ENCODE data around the gene TGM5. TPM values are rescaled to one million over a fixed set of nuclear protein-coding genes. Genes with fewer than 3 reads are reported as not detected.

Gene TGM5
- total and polyA plus RNA-seq, 9 donors = 0.05 to 0.13 (median 0.10) TPM; not detected in 2

- Histone ChIP-seq H3K27me3 (ENCODE audit: control insufficient read depth, insufficient read depth, low read length) (peaks cover 4% of the 10 kb centered on the region), H3K4me3 (ENCODE audit: low read length) (no peak overlapping the region), H3K4me1 (ENCODE audit: control insufficient read depth, insufficient read depth, low read length) (no peaks in the 10 kb centered on the region), H3K9me3 (replicated peaks; ENCODE audit: control insufficient read depth, low read depth, low read length) (no peaks in the 10 kb centered on the region), H3K36me3 (ENCODE audit: control insufficient read depth, insufficient read depth, low read length) (no peaks in the 10 kb centered on the region), H3K27ac (ENCODE audit: low read length) (no peak overlapping the region)
- 75% methylated on average over 1 of the region's 2 CpGs for WGBS (ENCODE audit: insufficient coverage)
- DNase-seq = no peak
These were observed 17.5 kb downstream of the TGM5 start for GRCh38 chr15:43249236-43249635.

GRCh38 chr15:43246261-43246774, 20.4 kb downstream of the TGM5 start:
- H3K4me3 ChIP-seq (ENCODE audit: low read length) = no peak overlapping the region
- H3K27me3 ChIP-seq (ENCODE audit: control insufficient read depth, insufficient read depth, low read length) = no peaks in the 10 kb centered on the region
- H3K27ac ChIP-seq (ENCODE audit: low read length) = no peak overlapping the region
- H3K4me1 ChIP-seq (ENCODE audit: control insufficient read depth, insufficient read depth, low read length) = no peaks in the 10 kb centered on the region
- H3K9me3 ChIP-seq (replicated peaks; ENCODE audit: control insufficient read depth, low read depth, low read length) = no peaks in the 10 kb centered on the region
- no peaks in the 10 kb centered on the region for H3K36me3 ChIP-seq (ENCODE audit: control insufficient read depth, insufficient read depth, low read length)
- DNase-seq = no peak
- 72% methylated on average over 2 of the region's 6 CpGs for WGBS (ENCODE audit: insufficient coverage)

DNA sequence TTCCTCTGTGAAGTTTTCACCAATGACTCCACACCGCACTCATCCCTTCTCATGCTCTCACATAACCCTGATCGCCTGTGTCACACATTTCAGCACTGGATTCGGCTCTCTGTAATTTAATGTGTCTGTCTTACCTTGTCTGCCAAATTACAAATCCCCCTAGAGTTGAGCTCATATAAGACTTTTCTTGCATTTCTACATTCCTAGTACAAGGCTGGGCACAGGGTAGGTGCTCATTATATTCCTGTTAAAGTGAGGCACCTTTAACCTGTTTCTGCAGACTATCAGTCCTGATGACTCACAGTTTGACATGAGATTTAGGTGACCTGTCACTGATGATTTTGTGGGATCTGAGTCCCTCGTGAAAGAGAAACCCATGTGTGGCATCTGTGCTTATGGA, 22.6 kb downstream of the TGM5 start:
- DNase-seq = no peak
- H3K36me3 ChIP-seq (ENCODE audit: control insufficient read depth, insufficient read depth, low read length) = no peaks in the 10 kb centered on the region
- WGBS (ENCODE audit: insufficient coverage) = 83% methylated on average over 3 of the region's 4 CpGs
- no peaks in the 10 kb centered on the region for H3K27me3 ChIP-seq (ENCODE audit: control insufficient read depth, insufficient read depth, low read length)
- H3K4me1 ChIP-seq (ENCODE audit: control insufficient read depth, insufficient read depth, low read length) = peaks cover 1% of the 10 kb centered on the region
- H3K9me3 ChIP-seq (replicated peaks; ENCODE audit: control insufficient read depth, low read depth, low read length) = no peaks in the 10 kb centered on the region
- no peak overlapping the region for H3K27ac ChIP-seq (ENCODE audit: low read length)
- H3K4me3 ChIP-seq (ENCODE audit: low read length) = no peak overlapping the region

DNA sequence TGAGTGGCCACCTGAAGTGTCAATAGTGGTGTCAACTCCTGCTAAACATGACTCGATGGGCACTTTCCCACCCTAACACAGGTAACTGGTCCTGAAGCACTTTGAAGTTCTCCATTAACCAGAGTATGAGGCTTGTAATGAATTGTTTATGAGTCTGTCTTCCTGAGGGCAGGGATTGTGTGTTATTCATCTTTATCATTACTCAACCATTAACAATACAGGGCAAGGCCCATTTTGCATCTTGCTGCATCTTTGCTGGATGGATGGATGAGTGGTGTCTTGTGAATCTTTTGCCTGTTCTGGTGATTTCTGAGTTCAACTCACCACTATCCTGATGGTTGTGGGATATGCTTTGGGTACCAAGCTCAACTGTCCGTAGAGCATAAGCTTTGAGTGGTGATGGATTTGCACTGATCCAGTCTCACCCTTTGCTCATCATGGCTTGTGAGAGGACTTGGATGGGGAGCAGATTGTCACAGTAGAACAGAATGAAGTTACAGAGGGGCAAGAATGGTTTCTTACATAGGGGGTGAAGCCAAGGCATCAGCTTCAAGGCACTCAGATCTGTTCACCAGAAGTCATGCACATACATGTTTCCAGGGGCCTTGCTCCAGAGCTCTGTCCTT, 23.6 kb downstream of the TGM5 start:
- Histone ChIP-seq H3K4me3 (ENCODE audit: low read length) (no peak overlapping the region), H3K4me1 (ENCODE audit: control insufficient read depth, insufficient read depth, low read length) (peaks cover 10% of the 10 kb centered on the region), H3K9me3 (replicated peaks; ENCODE audit: control insufficient read depth, low read depth, low read length) (no peaks in the 10 kb centered on the region), H3K27ac (ENCODE audit: low read length) (no peak overlapping the region), H3K36me3 (ENCODE audit: control insufficient read depth, insufficient read depth, low read length) (no peaks in the 10 kb centered on the region), H3K27me3 (ENCODE audit: control insufficient read depth, insufficient read depth, low read length) (no peaks in the 10 kb centered on the region)
- WGBS (ENCODE audit: insufficient coverage) = no CpG with 5 or more reads among the region's 2 CpGs
- no peak for DNase-seq

GRCh38 chr15:43242616-43243015, 24.1 kb downstream of the TGM5 start:
- no peak for DNase-seq
- no peak overlapping the region for H3K27ac ChIP-seq (ENCODE audit: low read length)
- H3K36me3 ChIP-seq (ENCODE audit: control insufficient read depth, insufficient read depth, low read length) = no peaks in the 10 kb centered on the region
- 76% methylated on average over 5 of the region's 5 CpGs for WGBS (ENCODE audit: insufficient coverage)
- H3K9me3 ChIP-seq (replicated peaks; ENCODE audit: control insufficient read depth, low read depth, low read length) = no peaks in the 10 kb centered on the region
- no peaks in the 10 kb centered on the region for H3K27me3 ChIP-seq (ENCODE audit: control insufficient read depth, insufficient read depth, low read length)
- no peak overlapping the region for H3K4me3 ChIP-seq (ENCODE audit: low read length)
- H3K4me1 ChIP-seq (ENCODE audit: control insufficient read depth, insufficient read depth, low read length) = peaks cover 12% of the 10 kb centered on the region

DNA sequence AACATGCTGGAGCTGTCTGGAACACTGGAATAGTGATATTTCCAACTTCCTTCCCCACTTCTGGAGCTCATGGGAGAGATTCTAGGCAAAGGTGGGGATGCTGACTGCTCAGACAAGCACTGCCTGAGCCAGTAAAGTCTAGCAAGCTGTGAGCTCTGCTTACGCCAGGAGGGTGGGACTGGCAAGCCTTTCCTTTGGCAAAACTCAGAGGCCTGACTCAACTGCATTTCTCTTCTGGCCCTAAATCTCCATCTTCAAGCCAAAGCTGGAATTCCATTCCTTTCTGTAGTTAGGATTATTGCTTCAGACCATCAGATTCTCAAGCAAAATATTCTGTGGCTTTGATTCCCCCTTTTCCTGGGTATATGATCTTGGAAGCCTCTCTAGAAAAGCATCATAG, 25.6 kb downstream of the TGM5 start:
- no peaks in the 10 kb centered on the region for H3K27me3 ChIP-seq (ENCODE audit: control insufficient read depth, insufficient read depth, low read length)
- peaks cover 12% of the 10 kb centered on the region for H3K4me1 ChIP-seq (ENCODE audit: control insufficient read depth, insufficient read depth, low read length)
- H3K27ac ChIP-seq (ENCODE audit: low read length) = peak overlapping the region; percentile 59
- 29% methylated on average over 1 of the region's 1 CpG for WGBS (ENCODE audit: insufficient coverage)
- peak; percentile 97 for DNase-seq
- no peaks in the 10 kb centered on the region for H3K9me3 ChIP-seq (replicated peaks; ENCODE audit: control insufficient read depth, low read depth, low read length)
- H3K4me3 ChIP-seq (ENCODE audit: low read length) = no peak overlapping the region
- no peaks in the 10 kb centered on the region for H3K36me3 ChIP-seq (ENCODE audit: control insufficient read depth, insufficient read depth, low read length)

DNA sequence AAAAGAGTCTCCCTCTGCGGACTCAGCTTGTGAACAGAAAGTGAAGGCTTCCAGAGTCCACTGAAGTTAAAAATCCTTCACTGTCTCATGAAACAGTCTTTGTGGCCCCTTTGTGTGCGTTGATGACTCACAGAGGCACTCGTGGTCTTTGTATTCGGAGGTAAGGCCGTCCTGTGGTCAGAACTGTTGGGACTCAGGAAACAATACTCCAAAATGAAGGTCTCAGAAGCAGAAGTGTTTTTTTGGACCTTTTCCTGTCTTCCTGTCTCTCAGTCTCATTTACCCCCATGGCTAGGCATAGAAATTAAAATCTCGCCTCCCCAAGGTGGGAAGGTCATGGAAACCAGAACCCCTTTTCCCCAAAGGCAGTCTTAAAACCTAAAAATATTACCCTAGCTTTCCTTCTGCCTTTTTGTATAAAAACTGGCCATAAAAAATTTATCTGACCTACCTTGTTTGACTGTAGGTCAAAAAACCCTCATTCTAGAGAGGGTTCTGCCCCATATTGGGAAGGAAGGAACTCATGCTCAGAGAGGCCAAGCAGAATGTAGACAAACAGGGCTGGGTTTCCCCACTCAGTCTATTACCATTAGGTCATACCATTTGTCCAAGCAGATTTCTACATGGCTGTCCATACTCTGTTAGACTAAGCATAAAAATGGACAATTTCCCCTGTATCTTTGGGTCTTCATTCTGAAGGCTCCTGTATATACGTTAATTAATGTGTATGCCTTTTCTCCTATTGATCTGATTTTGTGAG, 26.8 kb downstream of the TGM5 start:
- H3K27ac ChIP-seq (ENCODE audit: low read length) = no peak overlapping the region
- peaks cover 12% of the 10 kb centered on the region for H3K4me1 ChIP-seq (ENCODE audit: control insufficient read depth, insufficient read depth, low read length)
- H3K9me3 ChIP-seq (replicated peaks; ENCODE audit: control insufficient read depth, low read depth, low read length) = no peaks in the 10 kb centered on the region
- H3K36me3 ChIP-seq (ENCODE audit: control insufficient read depth, insufficient read depth, low read length) = no peaks in the 10 kb centered on the region
- H3K27me3 ChIP-seq (ENCODE audit: control insufficient read depth, insufficient read depth, low read length) = no peaks in the 10 kb centered on the region
- WGBS (ENCODE audit: insufficient coverage) = 86% methylated on average over 5 of the region's 7 CpGs
- no peak overlapping the region for H3K4me3 ChIP-seq (ENCODE audit: low read length)
- no peak for DNase-seq

- Histone ChIP-seq H3K4me3 (ENCODE audit: low read length) (no peak overlapping the region), H3K9me3 (replicated peaks; ENCODE audit: control insufficient read depth, low read depth, low read length) (no peaks in the 10 kb centered on the region), H3K4me1 (ENCODE audit: control insufficient read depth, insufficient read depth, low read length) (peaks cover 12% of the 10 kb centered on the region), H3K27me3 (ENCODE audit: control insufficient read depth, insufficient read depth, low read length) (no peaks in the 10 kb centered on the region), H3K27ac (ENCODE audit: low read length) (no peak overlapping the region), H3K36me3 (ENCODE audit: control insufficient read depth, insufficient read depth, low read length) (no peaks in the 10 kb centered on the region)
- WGBS (ENCODE audit: insufficient coverage) = 35% methylated on average over 6 of the region's 10 CpGs
- DNase-seq = peak; percentile 66
These were observed 28.0 kb downstream of the TGM5 start for GRCh38 chr15:43238671-43239131.

DNA sequence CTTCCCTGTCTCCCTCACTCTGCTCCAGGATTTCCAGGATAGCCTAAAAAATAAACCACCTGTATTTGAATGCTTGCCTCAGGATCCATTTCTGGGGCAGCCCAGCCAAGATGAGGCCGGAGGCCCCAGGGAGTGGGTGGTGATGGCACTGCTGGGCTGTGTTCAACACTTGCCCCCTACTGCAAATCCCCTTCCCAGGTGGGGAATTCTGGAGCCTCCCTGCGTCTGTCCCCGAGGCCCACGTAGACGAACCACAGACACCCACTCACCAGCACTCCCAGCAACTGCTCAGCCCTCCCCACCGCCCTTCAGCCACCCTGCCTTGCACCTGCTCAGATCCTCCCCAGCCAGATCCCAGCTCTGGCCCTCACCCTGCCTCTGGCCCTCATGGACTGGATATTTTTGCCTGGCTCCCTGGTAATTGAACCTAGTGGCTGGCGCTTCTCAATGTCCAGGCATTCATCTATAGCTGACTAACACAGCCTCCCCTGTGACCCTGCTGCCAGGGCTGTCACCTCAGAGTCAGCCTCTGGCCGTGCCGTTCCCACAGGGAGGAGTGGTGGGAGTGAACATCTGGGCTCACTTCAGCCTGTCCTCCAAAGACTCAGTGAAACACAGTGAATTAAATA, 28.8 kb downstream of the TGM5 start:
- Histone ChIP-seq H3K4me1 (ENCODE audit: control insufficient read depth, insufficient read depth, low read length) (peaks cover 12% of the 10 kb centered on the region), H3K4me3 (ENCODE audit: low read length) (no peak overlapping the region), H3K27ac (ENCODE audit: low read length) (no peak overlapping the region), H3K9me3 (replicated peaks; ENCODE audit: control insufficient read depth, low read depth, low read length) (no peaks in the 10 kb centered on the region), H3K36me3 (ENCODE audit: control insufficient read depth, insufficient read depth, low read length) (no peaks in the 10 kb centered on the region), H3K27me3 (ENCODE audit: control insufficient read depth, insufficient read depth, low read length) (peaks cover 2% of the 10 kb centered on the region)
- peak; percentile 25 for DNase-seq
- WGBS (ENCODE audit: insufficient coverage) = 43% methylated on average over 5 of the region's 9 CpGs

GRCh38 chr15:43235536-43235935, 31.2 kb downstream of the TGM5 start:
- Histone ChIP-seq H3K9me3 (replicated peaks; ENCODE audit: control insufficient read depth, low read depth, low read length) (no peaks in the 10 kb centered on the region), H3K27ac (ENCODE audit: low read length) (no peak overlapping the region), H3K4me1 (ENCODE audit: control insufficient read depth, insufficient read depth, low read length) (peaks cover 12% of the 10 kb centered on the region), H3K27me3 (ENCODE audit: control insufficient read depth, insufficient read depth, low read length) (peaks cover 2% of the 10 kb centered on the region), H3K4me3 (ENCODE audit: low read length) (no peak overlapping the region), H3K36me3 (ENCODE audit: control insufficient read depth, insufficient read depth, low read length) (no peaks in the 10 kb centered on the region)
- DNase-seq = no peak
- WGBS (ENCODE audit: insufficient coverage) = 85% methylated on average over 6 of the region's 6 CpGs
